ENCODE results near the gene CES2. TPM values are rescaled to one million over a fixed set of nuclear protein-coding genes. Genes with fewer than 3 reads are reported as not detected.
"Not testable (repeated sequence)": the region's sequence is repeated elsewhere in the genome, so short reads cannot be mapped to it uniquely, and the experiment has no call there.

CES2 gene
- total RNA-seq, 1 experiment from 2014 or later = 29.7 TPM

DNA sequence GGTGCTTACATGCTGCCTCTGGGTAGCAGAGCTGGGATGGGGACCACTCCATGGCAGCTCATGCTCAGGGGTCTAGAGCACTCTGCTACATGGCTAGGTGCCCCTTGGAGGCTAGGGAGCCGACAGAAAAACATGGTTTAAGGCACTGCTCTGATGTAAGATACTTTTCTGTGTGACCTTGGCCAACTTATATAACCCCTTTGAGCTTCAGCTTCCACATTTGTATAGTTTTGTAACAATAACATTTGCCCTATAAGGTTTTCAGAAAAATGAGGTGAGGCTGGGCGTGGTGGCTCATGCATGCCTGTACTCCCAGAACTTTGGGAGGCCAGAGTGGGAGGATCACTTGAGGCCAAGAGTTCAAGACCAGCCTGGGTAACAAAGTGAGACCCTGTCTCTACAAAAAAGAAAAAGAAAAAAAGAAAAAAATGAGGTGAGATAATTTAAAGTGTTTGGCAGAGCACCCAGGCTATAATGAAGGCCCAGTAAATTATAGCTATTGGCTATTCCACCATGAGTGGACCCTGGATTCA is 56.3 kb downstream of the CES2 start:
- no peak overlapping the region for H3K27ac Mint-ChIP-seq
- peaks cover 17% of the 10 kb centered on the region for H3K27me3 Mint-ChIP-seq (ENCODE audit: low read depth)
- POLR2A ChIA-PET = no interaction called here
- CTCF ChIA-PET = interaction anchor here (0.7 to 2.9 kb wide), 9 partner anchors 9 to 207 kb away, joined by 3 to 14 read pairs (median 6); partner anchors contain the start of gene CES3
- ATAC-seq = no peak
- TF ChIP-seq, protein P1, sequence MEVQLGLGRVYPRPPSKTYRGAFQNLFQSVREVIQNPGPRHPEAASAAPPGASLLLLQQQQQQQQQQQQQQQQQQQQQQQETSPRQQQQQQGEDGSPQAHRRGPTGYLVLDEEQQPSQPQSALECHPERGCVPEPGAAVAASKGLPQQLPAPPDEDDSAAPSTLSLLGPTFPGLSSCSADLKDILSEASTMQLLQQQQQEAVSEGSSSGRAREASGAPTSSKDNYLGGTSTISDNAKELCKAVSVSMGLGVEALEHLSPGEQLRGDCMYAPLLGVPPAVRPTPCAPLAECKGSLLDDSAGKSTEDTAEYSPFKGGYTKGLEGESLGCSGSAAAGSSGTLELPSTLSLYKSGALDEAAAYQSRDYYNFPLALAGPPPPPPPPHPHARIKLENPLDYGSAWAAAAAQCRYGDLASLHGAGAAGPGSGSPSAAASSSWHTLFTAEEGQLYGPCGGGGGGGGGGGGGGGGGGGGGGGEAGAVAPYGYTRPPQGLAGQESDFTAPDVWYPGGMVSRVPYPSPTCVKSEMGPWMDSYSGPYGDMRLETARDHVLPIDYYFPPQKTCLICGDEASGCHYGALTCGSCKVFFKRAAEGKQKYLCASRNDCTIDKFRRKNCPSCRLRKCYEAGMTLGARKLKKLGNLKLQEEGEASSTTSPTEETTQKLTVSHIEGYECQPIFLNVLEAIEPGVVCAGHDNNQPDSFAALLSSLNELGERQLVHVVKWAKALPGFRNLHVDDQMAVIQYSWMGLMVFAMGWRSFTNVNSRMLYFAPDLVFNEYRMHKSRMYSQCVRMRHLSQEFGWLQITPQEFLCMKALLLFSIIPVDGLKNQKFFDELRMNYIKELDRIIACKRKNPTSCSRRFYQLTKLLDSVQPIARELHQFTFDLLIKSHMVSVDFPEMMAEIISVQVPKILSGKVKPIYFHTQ (CRISPR knock-in tag; IDR thresholded peaks at IDR 0.05) = no peak
- TF ChIP-seq, protein P2, sequence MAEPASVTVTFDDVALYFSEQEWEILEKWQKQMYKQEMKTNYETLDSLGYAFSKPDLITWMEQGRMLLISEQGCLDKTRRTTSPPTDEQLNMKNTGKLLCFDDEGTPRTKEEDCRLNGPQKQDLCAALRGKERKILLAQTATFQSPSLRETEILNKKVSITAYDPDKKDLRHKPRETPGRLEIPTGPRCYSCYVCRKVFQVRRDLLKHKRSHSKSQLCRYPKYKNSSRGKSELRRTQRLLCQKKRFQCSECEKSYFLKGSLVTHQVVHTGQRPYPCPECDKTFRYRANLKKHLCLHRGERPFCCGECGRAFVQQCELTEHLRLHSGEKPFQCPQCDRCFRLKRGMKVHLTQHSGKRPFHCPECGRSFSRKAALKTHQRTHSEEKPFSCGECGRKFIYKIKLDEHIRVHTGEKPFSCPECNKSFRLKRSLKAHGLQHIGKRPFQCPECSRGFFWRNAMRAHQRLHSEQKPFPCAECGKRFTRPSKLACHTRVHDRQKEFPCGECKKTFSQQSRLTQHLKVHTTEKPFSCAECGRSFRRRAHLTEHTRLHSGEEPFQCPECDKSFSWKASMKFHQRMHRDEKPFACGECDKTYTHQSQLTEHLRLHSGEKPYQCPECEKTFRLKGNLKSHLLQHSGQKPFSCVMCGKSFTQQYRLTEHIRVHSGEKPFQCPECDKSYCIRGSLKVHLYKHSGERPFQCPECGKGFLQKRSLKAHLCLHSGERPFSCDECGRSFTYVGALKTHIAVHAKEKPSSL (CRISPR knock-in tag; conservative IDR thresholded peaks at IDR 0.05) = no peak
- no peak for TF ChIP-seq SOX15 (CRISPR knock-in tag; IDR thresholded peaks at IDR 0.05)
- no peak for TF ChIP-seq TP53 (CRISPR knock-in tag; IDR thresholded peaks at IDR 0.05)
- no peak for TF ChIP-seq PRRX2 (CRISPR knock-in tag; IDR thresholded peaks at IDR 0.05)
- TF ChIP-seq, protein P3, sequence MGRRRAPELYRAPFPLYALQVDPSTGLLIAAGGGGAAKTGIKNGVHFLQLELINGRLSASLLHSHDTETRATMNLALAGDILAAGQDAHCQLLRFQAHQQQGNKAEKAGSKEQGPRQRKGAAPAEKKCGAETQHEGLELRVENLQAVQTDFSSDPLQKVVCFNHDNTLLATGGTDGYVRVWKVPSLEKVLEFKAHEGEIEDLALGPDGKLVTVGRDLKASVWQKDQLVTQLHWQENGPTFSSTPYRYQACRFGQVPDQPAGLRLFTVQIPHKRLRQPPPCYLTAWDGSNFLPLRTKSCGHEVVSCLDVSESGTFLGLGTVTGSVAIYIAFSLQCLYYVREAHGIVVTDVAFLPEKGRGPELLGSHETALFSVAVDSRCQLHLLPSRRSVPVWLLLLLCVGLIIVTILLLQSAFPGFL (CRISPR knock-in tag; IDR thresholded peaks at IDR 0.05; ENCODE audit: borderline replicate concordance) = no peak
- no peak for TF ChIP-seq RORB (CRISPR knock-in tag; IDR thresholded peaks at IDR 0.05)
- no peak for TF ChIP-seq ZNF263 (CRISPR knock-in tag; IDR thresholded peaks at IDR 0.05; ENCODE audit: low read depth)
- TF ChIP-seq, protein P4, sequence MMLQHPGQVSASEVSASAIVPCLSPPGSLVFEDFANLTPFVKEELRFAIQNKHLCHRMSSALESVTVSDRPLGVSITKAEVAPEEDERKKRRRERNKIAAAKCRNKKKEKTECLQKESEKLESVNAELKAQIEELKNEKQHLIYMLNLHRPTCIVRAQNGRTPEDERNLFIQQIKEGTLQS (CRISPR knock-in tag; conservative IDR thresholded peaks at IDR 0.05) = no peak
- no peak for TF ChIP-seq CREB1 (CRISPR knock-in tag; IDR thresholded peaks at IDR 0.05)
- TF ChIP-seq, protein P5, sequence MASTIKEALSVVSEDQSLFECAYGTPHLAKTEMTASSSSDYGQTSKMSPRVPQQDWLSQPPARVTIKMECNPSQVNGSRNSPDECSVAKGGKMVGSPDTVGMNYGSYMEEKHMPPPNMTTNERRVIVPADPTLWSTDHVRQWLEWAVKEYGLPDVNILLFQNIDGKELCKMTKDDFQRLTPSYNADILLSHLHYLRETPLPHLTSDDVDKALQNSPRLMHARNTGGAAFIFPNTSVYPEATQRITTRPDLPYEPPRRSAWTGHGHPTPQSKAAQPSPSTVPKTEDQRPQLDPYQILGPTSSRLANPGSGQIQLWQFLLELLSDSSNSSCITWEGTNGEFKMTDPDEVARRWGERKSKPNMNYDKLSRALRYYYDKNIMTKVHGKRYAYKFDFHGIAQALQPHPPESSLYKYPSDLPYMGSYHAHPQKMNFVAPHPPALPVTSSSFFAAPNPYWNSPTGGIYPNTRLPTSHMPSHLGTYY (CRISPR knock-in tag; IDR thresholded peaks at IDR 0.05) = no peak
- TF ChIP-seq GABPB1 (CRISPR knock-in tag; IDR thresholded peaks at IDR 0.05) = no peak
- no peaks in the 10 kb centered on the region for H3K9me3 Mint-ChIP-seq
- no peak for DNase-seq (ENCODE audit: low spot score)
- H3K4me1 Mint-ChIP-seq = no peaks in the 10 kb centered on the region
- H3K4me3 Mint-ChIP-seq = no peak overlapping the region
- H3K36me3 Mint-ChIP-seq = no peaks in the 10 kb centered on the region

DNA sequence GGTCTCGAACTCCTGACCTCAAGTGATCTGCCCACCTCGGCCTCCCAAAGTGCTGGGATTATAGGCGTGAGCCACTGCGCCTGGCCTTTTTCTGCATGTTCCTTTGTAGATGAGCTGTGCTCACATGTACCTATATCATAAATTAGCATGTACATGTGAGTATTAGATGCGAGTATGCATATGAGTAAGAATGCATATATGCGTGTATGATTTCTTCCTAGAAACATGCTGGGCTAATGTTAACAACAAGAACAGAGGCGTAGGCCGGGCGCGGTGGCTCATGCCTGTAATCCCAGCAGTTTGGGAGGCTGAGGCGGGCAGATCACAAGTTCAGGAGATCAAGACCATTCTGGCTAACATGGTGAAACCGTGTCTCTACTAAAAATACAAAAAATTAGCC is 58.2 kb downstream of the CES2 start:
- H3K9me3 Mint-ChIP-seq; POLR2A ChIA-PET; H3K4me3 Mint-ChIP-seq; ATAC-seq; H3K27ac Mint-ChIP-seq; DNase-seq (ENCODE audit: low spot score); H3K4me1 Mint-ChIP-seq; H3K36me3 Mint-ChIP-seq: not testable (repeated sequence)
- CTCF ChIA-PET = interaction anchor here (1.9 kb wide), 1 partner anchor 32 kb away, joined by 8 read pairs; the partner anchor contains the start of gene CES3
- peaks cover 27% of the 10 kb centered on the region for H3K27me3 Mint-ChIP-seq (ENCODE audit: low read depth)

Other genes starting within 250 kb of the CES2 start
- gene CMTM4, start 238.8 kb upstream of the CES2 start, total RNA-seq (2021) = 56.2 to 60.6 TPM (median 58.5 TPM) in 3 replicates
- gene DYNC1LI2, start 183.9 kb upstream of the CES2 start, total RNA-seq (2021) = 82.7 to 89.8 TPM (median 89.7 TPM) in 3 replicates
- not detected in 3 replicates for gene TERB1, start 133.9 kb upstream of the CES2 start, total RNA-seq (2021)
- gene NAE1, start 104.5 kb upstream of the CES2 start, total RNA-seq (2021) = 103 to 129 TPM (median 107 TPM) in 3 replicates
- 1.4 to 2.2 TPM (median 1.6 TPM) in 3 replicates for gene CA7, start 91.1 kb upstream of the CES2 start, total RNA-seq (2021)
- 26.4 to 28.4 TPM (median 27.0 TPM) in 3 replicates for gene PDP2, start 55.0 kb upstream of the CES2 start, total RNA-seq (2021)
- not detected in 3 replicates for gene CDH16, start 16.6 kb upstream of the CES2 start, total RNA-seq (2021)
- gene RRAD, start 10.0 kb upstream of the CES2 start, total RNA-seq (2021) = 0.16 to 0.52 TPM (median 0.18 TPM) in 3 replicates
- 59.7 to 72.7 TPM (median 71.4 TPM) in 3 replicates for gene CIAO2B, start 1.1 kb upstream of the CES2 start, total RNA-seq (2021)
- 3.3 to 6.0 TPM (median 5.7 TPM) in 3 replicates for gene CES3, start 25.8 kb downstream of the CES2 start, total RNA-seq (2021)
- gene CES4A, start 53.1 kb downstream of the CES2 start, total RNA-seq (2021) = 0.57 to 0.89 TPM (median 0.61 TPM) in 3 replicates
- 36.9 to 40.9 TPM (median 37.1 TPM) in 3 replicates for gene CBFB, start 93.6 kb downstream of the CES2 start, total RNA-seq (2021)
- 16.9 to 18.8 TPM (median 17.4 TPM) in 3 replicates for gene PHAF1, start 174.4 kb downstream of the CES2 start, total RNA-seq (2021)
- 6.4 to 7.8 TPM (median 7.6 TPM) in 3 replicates for gene B3GNT9, start 215.5 kb downstream of the CES2 start, total RNA-seq (2021)
- gene TRADD, start 224.4 kb downstream of the CES2 start, total RNA-seq (2021) = 1.4 to 2.1 TPM (median 1.7 TPM) in 3 replicates
- 1.1 to 1.2 TPM (median 1.1 TPM) in 3 replicates for gene FBXL8, start 224.4 kb downstream of the CES2 start, total RNA-seq (2021)
- gene HSF4, start 229.2 kb downstream of the CES2 start, total RNA-seq (2021) = 2.2 to 2.5 TPM (median 2.3 TPM) in 3 replicates
- gene NOL3, start 235.0 kb downstream of the CES2 start, total RNA-seq (2021) = 8.5 to 10.6 TPM (median 9.7 TPM) in 3 replicates
- 40.8 to 54.3 TPM (median 50.5 TPM) in 3 replicates for gene MATCAP1, start 248.4 kb downstream of the CES2 start, total RNA-seq (2021)

All from WTC11 (cell line).